GM12892 (cell line): ENCODE results near the gene IRX2.

Experiments
- POLR2A ChIP-seq: IDR thresholded peaks from 2 replicates; pipeline ENCODE4 v1.6.1; 2011; ENCODE audit warnings: low read depth, low read length, control low read depth
- POLR2AphosphoS5 ChIP-seq: IDR thresholded peaks from 2 replicates; pipeline ENCODE4 v1.6.1; 2011; ENCODE audit warnings: low read depth, low read length, control low read depth

- no peak for TF ChIP-seq POLR2A
- TF ChIP-seq POLR2AphosphoS5: no peak
These were observed 23.9 kb downstream of the IRX2 start for GRCh38 chr5:2727550-2727949.
